Immature natural killer cell (primary cell): ENCODE data around the gene KCTD1. TPM values are rescaled to one million over a fixed set of nuclear protein-coding genes. Genes with fewer than 3 reads are reported as not detected.

ENCODE experiments used
- DNase-seq, 3 donors: peaks; one replicate each; pipeline ENCODE4 v3.0.0; 2022; ENCODE audit warnings: mixed read lengths in 1 of 3
- H3K27ac Mint-ChIP-seq, 6 donors: one replicate each; pipeline ENCODE4 v1.8.0; 2020; ENCODE audit warnings: mixed read lengths in 6 of 6, mild to moderate bottlenecking in 5 of 6, inconsistent platforms in 4 of 6, moderate library complexity in 3 of 6
- H3K27me3 Mint-ChIP-seq, 3 donors: one replicate each; pipeline ENCODE4 v1.8.0; 2020 to 2021; ENCODE audit warnings: low read depth in 3 of 3, mild to moderate bottlenecking in 3 of 3, mixed read lengths in 3 of 3, moderate library complexity in 3 of 3, inconsistent platforms in 1 of 3
- H3K36me3 Mint-ChIP-seq, 3 donors: one replicate each; pipeline ENCODE4 v1.8.0; 2020; ENCODE audit warnings: mixed read lengths in 3 of 3, inconsistent platforms in 2 of 3, mild to moderate bottlenecking in 2 of 3
- H3K4me1 Mint-ChIP-seq, 2 donors: one replicate each; pipeline ENCODE4 v1.8.0; 2020; ENCODE audit warnings: inconsistent platforms in 2 of 2, mild to moderate bottlenecking in 2 of 2, mixed read lengths in 2 of 2, moderate library complexity in 1 of 2
- H3K4me3 Mint-ChIP-seq, 5 donors: one replicate each; pipeline ENCODE4 v1.8.0; 2020; ENCODE audit warnings: mild to moderate bottlenecking in 5 of 5, mixed read lengths in 5 of 5, inconsistent platforms in 3 of 5, moderate library complexity in 3 of 5
- H3K9me3 Mint-ChIP-seq, 6 donors: one replicate each; pipeline ENCODE4 v1.8.0; 2020; ENCODE audit warnings: mild to moderate bottlenecking in 6 of 6, mixed read lengths in 6 of 6, inconsistent platforms in 4 of 6, moderate library complexity in 3 of 6
- polyA plus RNA-seq, 3 donors: library from polyadenylated mRNA; unstranded; fragments of 300-500 nt; fragmentation: Illumina TruSeq; gene quantifications; one replicate each; pipeline ENCODE4 v1.2.3, GENCODE V29; 2021

The KCTD1 gene
- polyA plus RNA-seq, 3 donors from 2014 or later, result 0.76 to 1.0 TPM; not detected in 1

DNA sequence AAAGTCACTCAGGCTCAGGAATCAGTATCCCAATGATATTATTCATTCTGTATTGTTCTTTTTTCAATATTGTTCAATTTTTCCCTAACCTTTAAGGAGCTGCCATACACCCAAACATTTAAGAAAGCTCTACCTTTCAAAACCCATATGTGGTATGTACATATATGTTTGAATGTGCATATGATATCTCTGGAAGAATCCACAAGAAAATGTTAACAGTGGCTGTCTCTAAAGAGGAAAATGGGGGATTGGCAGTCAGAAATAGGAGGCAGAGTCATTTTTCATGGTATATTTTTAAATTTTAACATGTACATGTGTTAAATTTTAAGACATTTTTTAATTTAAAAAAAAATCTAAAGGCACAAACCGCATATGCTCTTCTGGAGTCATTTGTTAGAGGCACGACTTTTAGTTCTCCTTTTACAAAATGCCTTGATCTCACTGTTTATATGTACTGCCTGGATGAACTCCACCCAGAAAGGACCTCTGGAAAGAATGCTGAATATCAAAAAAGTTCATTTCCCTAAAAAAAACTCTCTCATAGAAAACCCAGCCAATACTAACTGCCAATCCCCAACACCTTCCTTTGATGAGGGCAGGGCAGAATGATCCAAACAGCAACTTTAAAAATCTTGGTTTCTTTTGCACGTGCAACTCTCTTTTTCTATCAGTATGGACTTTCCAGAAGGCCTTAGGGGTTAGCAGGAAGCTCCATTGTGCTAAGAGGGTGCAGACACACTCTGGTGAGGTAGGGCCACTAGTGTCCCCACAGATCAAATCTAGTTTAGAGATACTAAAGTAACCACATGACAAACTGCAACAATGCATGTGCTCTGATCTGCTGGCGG, 23.6 kb downstream of the KCTD1 start:
- no peaks in the 10 kb centered on the region for H3K9me3 Mint-ChIP-seq
- no peaks in the 10 kb centered on the region for H3K36me3 Mint-ChIP-seq
- no peak overlapping the region for H3K27ac Mint-ChIP-seq
- DNase-seq, result no peak
- H3K4me3 Mint-ChIP-seq, result no peak overlapping the region
- H3K27me3 Mint-ChIP-seq, result peaks cover 0 to 3% (median 0%) of the 10 kb centered on the region in 3 donors
- H3K4me1 Mint-ChIP-seq, result no peaks in the 10 kb centered on the region

DNA sequence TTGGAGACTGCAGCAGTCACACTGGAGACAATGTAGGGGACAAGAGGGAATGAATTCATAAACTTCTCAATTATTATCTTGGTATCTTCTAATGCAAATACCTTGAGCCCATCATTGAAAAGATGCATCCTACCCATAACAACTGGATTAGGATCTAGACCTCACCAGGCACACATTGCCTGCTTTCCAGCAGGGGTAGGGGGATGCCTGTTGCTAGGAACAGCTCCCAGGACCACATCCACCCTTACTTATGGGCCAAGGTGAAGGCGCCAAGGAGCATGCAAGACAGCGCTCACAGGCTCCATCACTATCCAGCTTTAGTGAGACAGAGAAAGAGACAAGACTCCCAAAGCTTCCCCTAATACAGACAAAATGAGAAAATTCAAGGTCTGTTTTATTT, 24.4 kb downstream of the KCTD1 start:
- H3K9me3 Mint-ChIP-seq, result no peaks in the 10 kb centered on the region
- peaks cover 0 to under 1% (median 0%) of the 10 kb centered on the region in 3 donors for H3K27me3 Mint-ChIP-seq
- no peak overlapping the region for H3K27ac Mint-ChIP-seq
- no peaks in the 10 kb centered on the region for H3K36me3 Mint-ChIP-seq
- no peak for DNase-seq
- no peaks in the 10 kb centered on the region for H3K4me1 Mint-ChIP-seq
- no peak overlapping the region for H3K4me3 Mint-ChIP-seq

DNA sequence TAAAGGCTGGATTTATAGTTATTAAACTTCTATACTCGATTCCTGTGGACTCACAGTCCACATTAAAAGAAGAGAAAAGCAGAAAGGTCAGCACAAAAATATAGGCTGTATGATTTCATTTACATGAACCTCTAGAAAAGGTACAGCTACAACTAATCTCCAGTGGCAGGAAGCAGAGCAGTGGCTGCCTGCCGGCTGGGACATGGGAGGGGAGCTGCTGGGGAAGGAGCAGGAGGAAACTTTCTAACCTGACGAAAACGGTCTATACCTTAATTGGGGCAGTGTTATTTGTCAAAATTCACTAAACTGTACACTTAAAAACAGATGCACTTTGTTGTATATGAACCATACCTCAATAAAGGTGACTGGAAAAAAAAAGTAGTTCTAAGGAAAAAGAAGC, 26.7 kb downstream of the KCTD1 start:
- DNase-seq, result no peak
- Mint-ChIP-seq H3K27me3 (no peaks in the 10 kb centered on the region), H3K9me3 (no peaks in the 10 kb centered on the region), H3K4me1 (no peaks in the 10 kb centered on the region), H3K4me3 (no peak overlapping the region), H3K36me3 (peaks cover 0 to 4% (median 0%) of the 10 kb centered on the region in 3 donors), H3K27ac (no peak overlapping the region)

DNA sequence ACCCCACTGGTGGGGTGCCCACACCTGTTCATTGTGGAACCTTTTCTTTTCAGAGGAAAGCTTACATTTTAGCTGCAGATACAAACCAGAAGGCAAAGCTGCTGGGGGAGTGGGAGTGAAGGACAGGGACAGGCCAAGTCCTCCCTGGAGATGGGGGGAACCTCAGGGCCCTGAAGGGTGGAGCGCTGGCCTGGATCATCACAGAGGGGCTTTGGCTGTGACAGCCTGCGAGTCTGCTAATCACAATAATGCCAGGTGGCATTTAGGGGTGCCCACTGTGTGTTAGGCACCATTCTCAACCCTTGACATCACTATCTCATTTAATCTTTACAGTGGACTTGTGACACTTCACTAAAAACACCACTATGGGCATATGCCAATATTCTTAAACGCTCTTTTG, 27.4 kb downstream of the KCTD1 start:
- H3K36me3 Mint-ChIP-seq, result peaks cover 0 to 4% (median 0%) of the 10 kb centered on the region in 3 donors
- DNase-seq, result no peak
- H3K27me3 Mint-ChIP-seq, result no peaks in the 10 kb centered on the region
- no peak overlapping the region for H3K27ac Mint-ChIP-seq
- H3K4me1 Mint-ChIP-seq, result no peaks in the 10 kb centered on the region
- H3K4me3 Mint-ChIP-seq, result no peak overlapping the region
- H3K9me3 Mint-ChIP-seq, result no peaks in the 10 kb centered on the region

DNA sequence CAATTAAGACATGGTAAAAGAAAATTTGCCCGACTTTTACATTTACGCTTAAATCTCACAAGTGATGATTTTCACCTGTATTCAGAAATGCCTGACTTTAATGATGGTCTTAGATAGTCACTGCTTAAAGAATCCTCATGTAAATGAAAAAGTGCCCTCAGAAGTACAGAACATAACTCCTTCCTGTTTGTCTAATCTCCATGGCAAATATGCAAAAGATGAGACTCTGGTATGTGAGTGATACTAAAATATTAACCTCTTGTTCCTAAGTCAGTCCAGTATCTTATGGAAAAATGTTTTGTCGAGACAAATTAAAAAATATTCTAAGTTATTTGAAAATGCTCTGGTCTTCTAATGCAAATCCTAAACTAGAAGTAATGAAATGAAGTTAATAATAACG, 29.2 kb downstream of the KCTD1 start:
- Mint-ChIP-seq H3K27me3 (no peaks in the 10 kb centered on the region), H3K36me3 (peaks cover 0 to 4% (median 0%) of the 10 kb centered on the region in 3 donors)

DNA sequence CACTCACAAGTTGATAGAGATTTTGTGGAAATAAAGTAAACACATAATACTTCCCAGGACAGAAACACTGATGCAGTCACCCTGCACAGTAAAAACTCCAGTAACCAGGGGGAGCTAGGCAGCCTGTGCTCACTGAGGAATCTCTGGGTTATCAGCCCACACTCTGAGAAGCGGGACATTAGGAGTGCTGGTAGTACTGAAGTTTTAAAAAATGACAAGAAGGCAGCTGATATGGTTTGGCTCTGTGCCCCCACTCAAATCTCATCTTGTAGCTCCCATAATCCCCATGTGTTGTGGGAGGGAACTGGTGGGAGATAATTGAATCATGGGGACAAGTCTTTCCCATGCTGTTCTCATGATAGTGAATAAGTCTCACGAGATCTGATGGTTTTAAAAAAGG, 31.4 kb downstream of the KCTD1 start:
- no peak overlapping the region for H3K27ac Mint-ChIP-seq
- peaks cover 0 to 4% (median 0%) of the 10 kb centered on the region in 3 donors for H3K36me3 Mint-ChIP-seq
- no peak overlapping the region for H3K4me3 Mint-ChIP-seq
- H3K27me3 Mint-ChIP-seq, result no peaks in the 10 kb centered on the region
- H3K4me1 Mint-ChIP-seq, result no peaks in the 10 kb centered on the region
- H3K9me3 Mint-ChIP-seq, result no peaks in the 10 kb centered on the region
- DNase-seq, result no peak

More for the DNA sequence above, 29.2 kb downstream of the KCTD1 start:
- no peak overlapping the region for H3K4me3 Mint-ChIP-seq
- H3K4me1 Mint-ChIP-seq, result no peaks in the 10 kb centered on the region
- no peak overlapping the region for H3K27ac Mint-ChIP-seq
- no peaks in the 10 kb centered on the region for H3K9me3 Mint-ChIP-seq
- no peak for DNase-seq

DNA sequence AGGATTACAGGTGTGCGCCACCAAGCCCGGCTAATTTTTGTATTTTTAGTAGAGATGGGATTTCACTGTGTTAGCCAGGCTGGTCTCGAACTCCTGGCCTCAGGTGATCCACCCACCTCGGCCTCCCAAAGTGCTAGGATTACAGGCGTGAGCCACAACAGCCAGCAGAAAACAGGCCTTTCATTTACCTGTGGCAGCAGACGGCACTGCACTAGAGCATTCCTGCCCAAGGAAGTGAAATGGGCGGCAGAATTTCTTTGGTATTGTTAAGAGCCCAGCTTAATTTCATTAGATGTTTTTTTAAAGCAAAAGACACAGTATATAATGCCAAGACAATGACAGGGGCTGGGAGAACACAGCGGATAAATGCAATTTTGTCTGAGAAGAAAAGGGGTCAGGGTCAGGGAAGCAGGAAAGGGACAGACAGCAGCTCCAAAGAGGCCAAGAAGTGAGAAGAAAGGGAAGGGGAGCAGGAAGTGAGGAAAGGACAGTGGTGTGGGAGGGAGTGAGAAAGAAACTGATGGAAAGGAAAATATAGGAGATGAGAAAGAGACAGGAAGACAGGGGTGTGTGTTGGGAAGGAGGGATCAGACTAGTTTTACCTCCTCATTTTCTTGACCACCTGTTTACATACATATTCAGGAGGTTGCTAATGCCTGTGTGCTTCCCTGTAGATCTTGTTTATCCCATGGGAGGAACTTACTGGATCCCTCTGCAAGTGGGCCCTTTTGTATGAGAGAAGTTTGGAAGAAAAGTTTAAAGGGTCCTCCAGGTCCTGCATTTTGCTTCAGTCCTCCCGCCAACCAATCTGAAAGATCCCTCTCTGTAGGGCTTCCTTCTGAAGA, 32.5 kb downstream of the KCTD1 start:
- Mint-ChIP-seq H3K27me3 (no peaks in the 10 kb centered on the region), H3K36me3 (peaks cover 0 to 4% (median 0%) of the 10 kb centered on the region in 3 donors), H3K4me3 (no peak overlapping the region), H3K9me3 (no peaks in the 10 kb centered on the region), H3K4me1 (no peaks in the 10 kb centered on the region), H3K27ac (no peak overlapping the region)
- DNase-seq, result no peak

DNA sequence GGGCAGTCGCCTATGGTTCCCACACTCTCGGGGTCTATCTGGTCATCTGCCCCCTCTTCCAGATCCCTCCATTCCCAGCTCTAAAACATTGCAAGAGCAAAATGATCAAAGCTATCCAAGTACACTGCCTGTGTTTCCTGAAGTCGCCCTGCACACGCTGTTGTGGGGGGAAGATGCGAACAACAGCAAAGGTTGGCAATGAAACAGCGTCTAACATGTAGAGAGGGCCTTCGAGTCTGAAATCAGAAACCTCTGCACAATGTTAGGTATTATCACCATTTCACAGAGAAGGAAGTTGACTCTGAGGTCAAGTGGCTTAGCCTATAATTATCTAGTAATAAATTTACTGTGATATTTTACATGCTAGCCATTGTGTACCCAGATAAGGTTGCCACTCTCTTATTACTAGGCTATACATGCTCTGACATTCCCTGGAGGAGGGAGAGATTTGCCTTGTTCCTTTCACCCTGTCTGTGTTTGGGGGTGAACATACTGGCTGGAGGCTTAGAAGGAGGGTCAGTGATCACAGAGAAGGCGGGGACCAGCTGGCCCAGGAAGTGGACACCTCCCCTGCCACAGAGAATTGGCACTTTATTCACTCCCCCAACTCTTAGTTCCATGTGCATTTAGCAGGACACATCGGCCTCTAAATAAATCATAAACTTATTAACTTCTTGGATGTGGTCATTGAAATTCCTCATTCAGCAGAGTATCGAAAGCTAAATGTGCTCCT, 36.8 kb downstream of the KCTD1 start:
- Mint-ChIP-seq H3K27me3 (peaks cover 0 to 3% (median 0%) of the 10 kb centered on the region in 3 donors), H3K27ac (no peak overlapping the region), H3K4me3 (no peak overlapping the region), H3K36me3 (no peaks in the 10 kb centered on the region), H3K9me3 (no peaks in the 10 kb centered on the region), H3K4me1 (no peaks in the 10 kb centered on the region)
- DNase-seq, result no peak

DNA sequence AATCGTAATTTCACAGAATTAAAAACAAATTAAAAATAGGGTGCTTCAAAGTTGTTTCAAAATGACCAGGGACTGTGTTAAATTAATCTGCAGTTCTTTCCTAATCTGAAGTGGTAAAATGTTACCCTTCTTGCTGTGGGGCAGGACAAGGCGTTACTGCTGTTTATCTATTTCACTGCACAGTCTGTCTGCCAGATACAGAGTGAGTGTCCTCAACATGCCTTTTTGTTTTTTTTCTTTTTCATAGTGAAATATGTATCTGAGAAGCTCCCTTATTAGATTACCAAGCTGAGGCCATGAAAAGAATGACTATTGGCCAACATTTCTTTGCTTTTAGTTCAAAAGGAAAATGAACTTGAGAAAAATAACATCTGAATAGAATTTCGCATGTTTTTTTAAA, 38.0 kb downstream of the KCTD1 start:
- H3K4me1 Mint-ChIP-seq, result no peaks in the 10 kb centered on the region
- H3K27me3 Mint-ChIP-seq, result peaks cover 0 to 3% (median 0%) of the 10 kb centered on the region in 3 donors
- DNase-seq, result no peak
- H3K27ac Mint-ChIP-seq, result no peak overlapping the region
- no peaks in the 10 kb centered on the region for H3K9me3 Mint-ChIP-seq
- no peak overlapping the region for H3K4me3 Mint-ChIP-seq
- H3K36me3 Mint-ChIP-seq, result no peaks in the 10 kb centered on the region

DNA sequence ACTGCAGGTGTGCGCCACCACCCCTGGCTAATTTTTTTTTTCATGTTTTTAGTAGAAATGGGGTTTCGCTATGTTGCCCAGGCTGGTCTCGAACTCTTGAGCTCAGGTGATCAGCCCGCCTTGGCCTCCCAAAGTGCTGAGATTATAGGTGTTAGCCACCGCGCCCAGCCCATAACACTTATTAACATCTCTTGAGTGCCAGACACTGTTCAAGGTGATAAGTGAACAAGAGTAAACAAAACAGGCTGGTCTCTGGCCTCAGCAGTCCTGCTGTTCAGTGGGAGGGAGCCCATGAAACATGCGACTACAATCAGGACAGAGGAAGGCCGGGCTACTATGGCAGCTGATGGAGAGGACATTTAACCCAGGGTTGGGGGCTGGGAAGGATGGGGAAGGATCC, 42.3 kb downstream of the KCTD1 start:
- H3K9me3 Mint-ChIP-seq, result no peaks in the 10 kb centered on the region
- peaks cover 0 to 2% of the 10 kb centered on the region in 2 donors for H3K4me1 Mint-ChIP-seq
- H3K4me3 Mint-ChIP-seq, result no peak overlapping the region

DNA sequence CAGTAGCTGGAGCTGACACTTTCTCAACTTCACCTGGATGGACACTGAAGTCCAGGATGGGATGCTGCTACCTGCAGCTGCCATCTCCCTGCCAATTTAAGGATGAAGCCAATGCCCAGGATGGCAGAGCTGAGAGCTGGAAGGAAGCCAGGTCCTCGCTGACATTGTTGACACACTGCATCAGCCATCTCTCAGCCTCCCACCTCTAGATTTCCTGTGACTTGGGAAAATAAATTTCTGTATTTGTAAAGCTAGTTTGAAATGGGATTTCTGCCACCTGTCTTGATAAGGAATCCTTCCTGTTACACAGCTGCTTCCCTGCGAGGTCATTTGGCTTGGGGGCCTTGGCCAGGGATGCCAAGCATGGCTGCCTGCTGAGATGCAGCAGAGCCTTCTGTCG, 43.5 kb downstream of the KCTD1 start:
- Mint-ChIP-seq H3K4me1 (peaks cover 0 to 2% of the 10 kb centered on the region in 2 donors), H3K9me3 (no peaks in the 10 kb centered on the region), H3K27me3 (peaks cover 0 to 2% (median 0%) of the 10 kb centered on the region in 3 donors), H3K4me3 (no peak overlapping the region), H3K27ac (no peak overlapping the region), H3K36me3 (peaks cover 0 to 3% (median 0%) of the 10 kb centered on the region in 3 donors)
- no peak for DNase-seq

More for the DNA sequence above, 42.3 kb downstream of the KCTD1 start:
- Mint-ChIP-seq H3K27me3 (peaks cover 0 to 3% (median 0%) of the 10 kb centered on the region in 3 donors), H3K36me3 (no peaks in the 10 kb centered on the region), H3K27ac (no peak overlapping the region)
- no peak for DNase-seq

DNA sequence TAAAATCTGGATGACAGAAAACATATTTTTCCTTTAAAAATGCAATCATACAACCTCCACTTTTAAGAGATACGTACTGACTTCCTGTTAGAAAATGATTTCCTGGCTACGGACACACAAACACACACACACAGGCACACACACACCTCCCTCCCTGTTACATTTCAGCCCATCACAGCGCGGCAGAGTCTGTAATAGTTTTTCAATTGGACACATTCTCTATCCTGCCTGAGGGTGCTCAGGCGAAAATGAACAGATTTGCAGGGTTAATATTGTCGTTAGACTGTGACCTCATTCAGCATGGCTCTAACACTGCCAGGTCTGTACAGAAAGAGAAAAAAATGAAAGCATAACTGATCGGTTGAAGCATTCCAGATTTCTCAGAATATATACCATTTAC, 45.0 kb downstream of the KCTD1 start:
- Mint-ChIP-seq H3K27me3 (no peaks in the 10 kb centered on the region), H3K27ac (no peak overlapping the region), H3K36me3 (peaks cover 0 to 6% (median 0%) of the 10 kb centered on the region in 3 donors), H3K4me1 (peaks cover 0 to 2% of the 10 kb centered on the region in 2 donors), H3K4me3 (no peak overlapping the region), H3K9me3 (no peaks in the 10 kb centered on the region)
- DNase-seq, result no peak

DNA sequence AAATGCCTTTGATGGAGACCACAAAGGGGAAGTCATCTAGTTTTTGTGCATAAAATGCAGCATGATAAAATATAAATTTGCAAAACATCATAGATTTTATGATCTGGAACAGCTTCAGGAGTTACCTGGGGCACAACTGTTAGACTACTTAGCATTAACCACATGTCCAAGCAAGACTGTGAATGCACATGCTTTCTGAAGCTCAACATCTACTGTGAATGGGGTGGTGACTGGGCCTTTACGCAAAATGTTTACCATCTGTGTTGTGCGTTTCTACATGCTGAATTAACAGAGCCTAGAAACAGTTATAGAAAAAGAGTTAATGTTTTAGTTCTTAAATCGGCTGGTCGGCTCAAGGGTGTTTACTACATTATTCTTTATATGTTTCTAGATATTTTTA, 45.5 kb downstream of the KCTD1 start:
- Mint-ChIP-seq H3K36me3 (peaks cover under 1 to 10% (median 4%) of the 10 kb centered on the region in 3 donors), H3K27ac (no peak overlapping the region), H3K9me3 (no peaks in the 10 kb centered on the region), H3K4me1 (peaks cover 0 to 2% of the 10 kb centered on the region in 2 donors), H3K27me3 (no peaks in the 10 kb centered on the region), H3K4me3 (no peak overlapping the region)
- no peak for DNase-seq
